22Rv1 (cell line): ENCODE data around the gene RPL7A.

ENCODE experiments used
- CTCF ChIP-seq: fragments of 450-650 bp; IDR thresholded peaks from 2 replicates; pipeline ENCODE4 v1.5.1; 2017; ENCODE audit warnings: mild to moderate bottlenecking
- ZFX ChIP-seq: fragments of 450-650 bp; IDR thresholded peaks from 2 replicates; pipeline ENCODE4 v1.6.1; 2017; ENCODE audit warnings: antibody characterized with exemption, borderline replicate concordance

- no peak for TF ChIP-seq CTCF
- no peak for TF ChIP-seq ZFX
Measured at GRCh38 chr9:133332381-133332730, 15.7 kb upstream of the RPL7A start.
